ENCODE results near the gene BARHL1. TPM values are rescaled to one million over a fixed set of nuclear protein-coding genes. Genes with fewer than 3 reads are reported as not detected.

BARHL1 gene
- total RNA-seq, 1 donor from 2014 or later = 1.0 TPM

- Histone ChIP-seq H4K20me1 (ENCODE audit: low read depth) (no peaks in the 10 kb centered on the region), H3K9me3 (ENCODE audit: low read depth) (no peaks in the 10 kb centered on the region), H3K27me3 (peaks cover 19% of the 10 kb centered on the region), H3K9ac (no peak overlapping the region), H3K36me3 (no peaks in the 10 kb centered on the region), H3K4me1 (no peaks in the 10 kb centered on the region), H2AFZ (replicated peaks) (no peak overlapping the region), H3F3A (ENCODE audit: low read depth) (no peaks in the 10 kb centered on the region), H3K79me2 (ENCODE audit: low read depth) (no peaks in the 10 kb centered on the region), H3K27ac (no peak overlapping the region), H3K4me3 (no peak overlapping the region), H3K4me2 (no peak overlapping the region)
- H3K36me3 Mint-ChIP-seq = peaks cover 3% of the 10 kb centered on the region
- no peaks in the 10 kb centered on the region for H3K9me3 Mint-ChIP-seq
- H3K4me1 Mint-ChIP-seq = peaks cover 29% of the 10 kb centered on the region
- TF ChIP-seq EZH2 (IDR thresholded peaks at IDR 0.05) = no peak
- no peak for TF ChIP-seq EZH2phosphoT487 (IDR thresholded peaks at IDR 0.05)
- no peak for TF ChIP-seq CTCF (IDR thresholded peaks at IDR 0.05)
- no peak overlapping the region for H3K27ac Mint-ChIP-seq
- peaks cover 17% of the 10 kb centered on the region for H3K27me3 Mint-ChIP-seq (ENCODE audit: insufficient read depth, low read depth)
- no peak for DNase-seq (ENCODE audit: low spot score)
- no peak overlapping the region for H3K4me3 Mint-ChIP-seq
Measured at GRCh38 chr9:132571806-132572600, 10.4 kb upstream of the BARHL1 start.

- Mint-ChIP-seq H3K9me3 (no peaks in the 10 kb centered on the region), H3K36me3 (peaks cover under 1% of the 10 kb centered on the region), H3K4me3 (no peak overlapping the region), H3K4me1 (peaks cover 29% of the 10 kb centered on the region), H3K27ac (no peak overlapping the region), H3K27me3 (ENCODE audit: insufficient read depth, low read depth) (peaks cover 26% of the 10 kb centered on the region)
- peaks cover 29% of the 10 kb centered on the region for H3K27me3 ChIP-seq
- no peak for DNase-seq (ENCODE audit: low spot score)
- H3K36me3 ChIP-seq = no peaks in the 10 kb centered on the region
- no peak overlapping the region for H3K4me3 ChIP-seq
- H3K9ac ChIP-seq = no peak overlapping the region
- no peaks in the 10 kb centered on the region for H3K9me3 ChIP-seq (ENCODE audit: low read depth)
- H3K27ac ChIP-seq = no peak overlapping the region
- H3K4me2 ChIP-seq = no peak overlapping the region
- no peak overlapping the region for H2AFZ ChIP-seq (replicated peaks)
- no peaks in the 10 kb centered on the region for H3F3A ChIP-seq (ENCODE audit: low read depth)
- H3K79me2 ChIP-seq (ENCODE audit: low read depth) = no peaks in the 10 kb centered on the region
- peaks cover 1% of the 10 kb centered on the region for H4K20me1 ChIP-seq (ENCODE audit: low read depth)
- no peaks in the 10 kb centered on the region for H3K4me1 ChIP-seq
- TF ChIP-seq EZH2 (IDR thresholded peaks at IDR 0.05) (no peak), CTCF (IDR thresholded peaks at IDR 0.05) (no peak), EZH2phosphoT487 (IDR thresholded peaks at IDR 0.05) (no peak)
Measured at GRCh38 chr9:132572921-132573320, 9.5 kb upstream of the BARHL1 start.

GRCh38 chr9:132575005-132575609 lies 7.3 kb upstream of the BARHL1 start:
- peak; percentile 93 for DNase-seq (ENCODE audit: low spot score)
- Histone ChIP-seq H3K27me3 (peaks cover 50% of the 10 kb centered on the region), H3K9me3 (ENCODE audit: low read depth) (no peaks in the 10 kb centered on the region), H3K36me3 (no peaks in the 10 kb centered on the region), H4K20me1 (ENCODE audit: low read depth) (peaks cover 23% of the 10 kb centered on the region), H3K4me3 (no peak overlapping the region), H3K27ac (no peak overlapping the region), H3K4me1 (peaks cover 7% of the 10 kb centered on the region), H3K79me2 (ENCODE audit: low read depth) (no peaks in the 10 kb centered on the region), H3F3A (ENCODE audit: low read depth) (peaks cover 6% of the 10 kb centered on the region), H3K9ac (no peak overlapping the region), H3K4me2 (no peak overlapping the region), H2AFZ (replicated peaks) (no peak overlapping the region)
- H3K9me3 Mint-ChIP-seq = peaks cover 3% of the 10 kb centered on the region
- H3K27ac Mint-ChIP-seq = no peak overlapping the region
- H3K27me3 Mint-ChIP-seq (ENCODE audit: insufficient read depth, low read depth) = peaks cover 47% of the 10 kb centered on the region
- peaks cover 29% of the 10 kb centered on the region for H3K4me1 Mint-ChIP-seq
- peak overlapping the region; percentile 50 for H3K4me3 Mint-ChIP-seq
- peak; percentile 59 for TF ChIP-seq EZH2 (IDR thresholded peaks at IDR 0.05)
- TF ChIP-seq CTCF (IDR thresholded peaks at IDR 0.05) = peak; percentile 94
- TF ChIP-seq EZH2phosphoT487 (IDR thresholded peaks at IDR 0.05) = no peak
- H3K36me3 Mint-ChIP-seq = no peaks in the 10 kb centered on the region

All from neural progenitor cell (in vitro differentiated cells).